ENCODE results near the gene CRACDL.

DNA sequence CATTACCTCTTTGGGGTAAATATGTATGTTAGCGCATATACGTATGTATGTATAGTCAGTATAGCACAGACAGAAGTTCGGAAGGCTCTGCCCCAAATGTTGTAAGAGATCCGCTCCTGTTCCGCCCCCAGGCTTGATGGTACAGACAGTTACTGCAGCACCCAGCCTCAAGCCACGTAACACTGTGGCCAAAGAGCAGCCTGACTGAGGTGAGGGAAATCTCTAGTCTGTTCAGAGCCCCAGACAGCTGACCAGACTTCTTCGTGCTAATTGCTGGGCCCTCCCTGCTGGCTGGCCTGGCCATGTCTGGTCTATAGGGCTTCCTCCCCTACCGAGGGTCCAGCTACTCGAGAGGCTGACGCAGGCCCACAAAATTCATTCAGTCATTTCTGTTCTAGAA is 7.8 kb downstream of the CRACDL start:
- TF ChIP-seq, protein P1, sequence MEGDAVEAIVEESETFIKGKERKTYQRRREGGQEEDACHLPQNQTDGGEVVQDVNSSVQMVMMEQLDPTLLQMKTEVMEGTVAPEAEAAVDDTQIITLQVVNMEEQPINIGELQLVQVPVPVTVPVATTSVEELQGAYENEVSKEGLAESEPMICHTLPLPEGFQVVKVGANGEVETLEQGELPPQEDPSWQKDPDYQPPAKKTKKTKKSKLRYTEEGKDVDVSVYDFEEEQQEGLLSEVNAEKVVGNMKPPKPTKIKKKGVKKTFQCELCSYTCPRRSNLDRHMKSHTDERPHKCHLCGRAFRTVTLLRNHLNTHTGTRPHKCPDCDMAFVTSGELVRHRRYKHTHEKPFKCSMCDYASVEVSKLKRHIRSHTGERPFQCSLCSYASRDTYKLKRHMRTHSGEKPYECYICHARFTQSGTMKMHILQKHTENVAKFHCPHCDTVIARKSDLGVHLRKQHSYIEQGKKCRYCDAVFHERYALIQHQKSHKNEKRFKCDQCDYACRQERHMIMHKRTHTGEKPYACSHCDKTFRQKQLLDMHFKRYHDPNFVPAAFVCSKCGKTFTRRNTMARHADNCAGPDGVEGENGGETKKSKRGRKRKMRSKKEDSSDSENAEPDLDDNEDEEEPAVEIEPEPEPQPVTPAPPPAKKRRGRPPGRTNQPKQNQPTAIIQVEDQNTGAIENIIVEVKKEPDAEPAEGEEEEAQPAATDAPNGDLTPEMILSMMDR (IDR thresholded peaks at IDR 0.05; ENCODE audit: low read depth, low read length) = no peak
- TF ChIP-seq EZH2phosphoT487 (IDR thresholded peaks at IDR 0.05; ENCODE audit: low read depth) = no peak
